Neuronal stem cell (in vitro differentiated cells): ENCODE measurements around the gene TPSB2.
"Not testable (repeated sequence)": the region's sequence is repeated elsewhere in the genome, so short reads cannot be mapped to it uniquely, and the experiment has no call there.

Experiments
- DNase-seq: peaks from one replicate; pipeline ENCODE4 v3.0.0-alpha.2; 2013; ENCODE audit warnings: low spot score
- H2AFZ ChIP-seq: one replicate; pipeline ENCODE4 v1.6.1; 2013; ENCODE audit warnings: mild to moderate bottlenecking, low read length, inconsistent platforms
- H2AK5ac ChIP-seq: 2 replicates; pipeline ENCODE4 v1.6.1; 2013; ENCODE audit warnings: low read depth, mild to moderate bottlenecking, inconsistent platforms, low read length, moderate library complexity, mixed read lengths
- H2BK120ac ChIP-seq: 2 replicates; pipeline ENCODE4 v1.6.1; 2013; ENCODE audit warnings: low read depth, mild to moderate bottlenecking, inconsistent platforms, low read length, moderate library complexity, mixed read lengths
- H2BK12ac ChIP-seq: one replicate; pipeline ENCODE4 v1.6.1; 2013; ENCODE audit warnings: low read length, inconsistent platforms
- H2BK15ac ChIP-seq: 2 replicates; pipeline ENCODE4 v1.6.1; 2013; ENCODE audit warnings: mild to moderate bottlenecking, low read length, inconsistent platforms, mixed read lengths
- H2BK5ac ChIP-seq: one replicate; pipeline ENCODE4 v1.6.1; 2013; ENCODE audit warnings: inconsistent platforms, mild to moderate bottlenecking, low read length, moderate library complexity
- H3K14ac ChIP-seq: one replicate; pipeline ENCODE4 v1.6.1; 2013; ENCODE audit warnings: low read length, inconsistent platforms
- H3K18ac ChIP-seq: 2 replicates; pipeline ENCODE4 v1.6.1; 2013; ENCODE audit warnings: low read length, inconsistent platforms
- H3K23ac ChIP-seq: 2 replicates; pipeline ENCODE4 v1.6.1; 2013; ENCODE audit warnings: low read depth, mild to moderate bottlenecking, mixed read lengths, low read length, inconsistent platforms; ENCODE audit not compliant: poor library complexity
- H3K27ac ChIP-seq: replicated peaks from 3 replicates; pipeline ENCODE4 v1.5.1; 2013; ENCODE audit warnings: low read length, inconsistent platforms
- H3K27me3 ChIP-seq, 3 experiments: 2 replicates each; pipeline ENCODE4 v1.6.1; 2013; ENCODE audit warnings: low read length in 3 of 3, mild to moderate bottlenecking in 2 of 3, inconsistent platforms in 1 of 3, low read depth in 1 of 3, mixed read lengths in 1 of 3, moderate library complexity in 1 of 3; ENCODE audit not compliant: control insufficient read depth in 3 of 3, insufficient read depth in 3 of 3
- H3K36me3 ChIP-seq, 2 donors: replicated peaks in 1 of 2; 2 replicates each; pipeline ENCODE4 v1.6.1; 2013; ENCODE audit warnings: low read length in 2 of 2; ENCODE audit not compliant: control insufficient read depth in 2 of 2, insufficient read depth in 2 of 2
- H3K4ac ChIP-seq: 2 replicates; pipeline ENCODE4 v1.6.1; 2013; ENCODE audit warnings: inconsistent platforms, mild to moderate bottlenecking, low read length, moderate library complexity
- H3K4me1 ChIP-seq, 2 donors: 1 replicate in 1 of 2; 2 replicates in 1 of 2; pipeline ENCODE4 v1.6.1; 2013; ENCODE audit warnings: low read length in 2 of 2, low read depth in 1 of 2; ENCODE audit not compliant: control insufficient read depth in 2 of 2, insufficient read depth in 1 of 2
- H3K4me2 ChIP-seq: one replicate; pipeline ENCODE4 v1.6.1; 2013; ENCODE audit warnings: mild to moderate bottlenecking, low read length, inconsistent platforms; ENCODE audit not compliant: insufficient read depth, poor library complexity, severe bottlenecking
- H3K4me3 ChIP-seq, 2 donors: 2 replicates each; pipeline ENCODE4 v1.5.1; 2013; ENCODE audit warnings: low read length in 2 of 2, mild to moderate bottlenecking in 2 of 2, inconsistent platforms in 1 of 2, moderate library complexity in 1 of 2
- H3K79me1 ChIP-seq: one replicate; pipeline ENCODE4 v1.6.1; 2013; ENCODE audit warnings: low read depth, mild to moderate bottlenecking, inconsistent platforms, low read length, moderate library complexity
- H3K9ac ChIP-seq: one replicate; pipeline ENCODE4 v1.6.1; 2013; ENCODE audit warnings: mild to moderate bottlenecking, low read depth, low read length, inconsistent platforms; ENCODE audit not compliant: poor library complexity
- H3K9me3 ChIP-seq, 2 donors: replicated peaks in 1 of 2; 2 replicates each; pipeline versions ENCODE3 to v1.6.1; 2013; ENCODE audit warnings: low read length in 2 of 2, mild to moderate bottlenecking in 2 of 2, inconsistent platforms in 1 of 2, low read depth in 1 of 2, mixed read lengths in 1 of 2, moderate library complexity in 1 of 2; ENCODE audit not compliant: control insufficient read depth in 2 of 2, insufficient read depth in 1 of 2
- H4K8ac ChIP-seq: one replicate; pipeline ENCODE4 v1.6.1; 2013; ENCODE audit warnings: low read depth, mild to moderate bottlenecking, inconsistent platforms, low read length, moderate library complexity
- H4K91ac ChIP-seq: one replicate; pipeline ENCODE4 v1.6.1; 2013; ENCODE audit warnings: low read length, low read depth, mild to moderate bottlenecking, inconsistent platforms; ENCODE audit not compliant: poor library complexity
- WGBS, 2 donors: extraction: QIAGEN DNeasy Blood & Tissue Kit; methylation state at CpG; one replicate each; pipeline ENCODE4 v1.1.7; 2013; ENCODE audit warnings: missing lambda C conversion rate in 2 of 2, mixed read lengths in 1 of 2; ENCODE audit not compliant: insufficient read length in 2 of 2, insufficient replicate concordance in 1 of 2; ENCODE audit errors: extremely low coverage in 2 of 2; 5-methylcytosine and 5-hydroxymethylcytosine counted together

TPSB2 gene

GRCh38 chr16:1243907-1244850, 14.2 kb upstream of the TPSB2 start:
- not testable (repeated sequence) for H3K18ac ChIP-seq, H3K27ac ChIP-seq, H2BK5ac ChIP-seq, H2AK5ac ChIP-seq, H3K4me2 ChIP-seq, H3K9ac ChIP-seq, H2AFZ ChIP-seq, H3K4me3 ChIP-seq, H2BK120ac ChIP-seq, H2BK15ac ChIP-seq, H3K4me1 ChIP-seq, H3K9me3 ChIP-seq, H3K4ac ChIP-seq, H2BK12ac ChIP-seq, H3K36me3 ChIP-seq, H4K8ac ChIP-seq, H4K91ac ChIP-seq, H3K79me1 ChIP-seq, H3K23ac ChIP-seq, H3K14ac ChIP-seq, DNase-seq
- WGBS, 2 donors = no CpG with 5 or more reads among the region's 32 CpGs
- peaks cover 0 to 14% (median 0%) of the 10 kb centered on the region in 3 experiments for H3K27me3 ChIP-seq

GRCh38 chr16:1243363-1243762, 13.4 kb upstream of the TPSB2 start:
- H4K91ac ChIP-seq, H2BK5ac ChIP-seq, H3K79me1 ChIP-seq, H3K14ac ChIP-seq, H3K9ac ChIP-seq, H3K4me2 ChIP-seq, H4K8ac ChIP-seq, H3K4me3 ChIP-seq, H2AFZ ChIP-seq, H2AK5ac ChIP-seq, H2BK15ac ChIP-seq, H3K4me1 ChIP-seq, H3K23ac ChIP-seq, H3K27ac ChIP-seq, H2BK120ac ChIP-seq, H3K18ac ChIP-seq, H3K36me3 ChIP-seq, H3K9me3 ChIP-seq, H3K4ac ChIP-seq, DNase-seq, H2BK12ac ChIP-seq: not testable (repeated sequence)
- no CpG with 5 or more reads among the region's 11 CpGs for WGBS, 2 donors
- peaks cover 0 to 14% (median 0%) of the 10 kb centered on the region in 3 experiments for H3K27me3 ChIP-seq

- H3K4me1 ChIP-seq, H3K4me2 ChIP-seq, DNase-seq, H3K9ac ChIP-seq, H3K4me3 ChIP-seq, H2AFZ ChIP-seq, H3K23ac ChIP-seq, H3K27ac ChIP-seq, H3K36me3 ChIP-seq, H2AK5ac ChIP-seq, H2BK12ac ChIP-seq, H3K18ac ChIP-seq, H2BK120ac ChIP-seq, H3K9me3 ChIP-seq, H3K27me3 ChIP-seq, H3K79me1 ChIP-seq, H2BK15ac ChIP-seq, H4K8ac ChIP-seq, H4K91ac ChIP-seq, H2BK5ac ChIP-seq, H3K4ac ChIP-seq, H3K14ac ChIP-seq: not testable (repeated sequence)
- no CpG with 5 or more reads among the region's 15 CpGs for WGBS, 2 donors
Measured at GRCh38 chr16:1241081-1241480, 11.1 kb upstream of the TPSB2 start.

- H2AFZ ChIP-seq, H3K27ac ChIP-seq, H3K27me3 ChIP-seq, H2AK5ac ChIP-seq, H2BK5ac ChIP-seq, H3K23ac ChIP-seq, H3K4me2 ChIP-seq, H4K91ac ChIP-seq, H3K4me1 ChIP-seq, H3K4ac ChIP-seq, H3K79me1 ChIP-seq, H3K9me3 ChIP-seq, H2BK120ac ChIP-seq, DNase-seq, H3K4me3 ChIP-seq, H2BK15ac ChIP-seq, H3K36me3 ChIP-seq, H2BK12ac ChIP-seq, H3K18ac ChIP-seq, H3K14ac ChIP-seq, H3K9ac ChIP-seq, H4K8ac ChIP-seq: not testable (repeated sequence)
- no CpG with 5 or more reads among the region's 12 CpGs for WGBS, 2 donors
Measured at GRCh38 chr16:1240436-1240835, 10.5 kb upstream of the TPSB2 start, which contains the start of gene TPSAB1. TSS of gene TPSAB1 (plus strand) at chr16:1240705. CDS start at chr16:1240939, 234 bp downstream.
